GM11168 (cell line): Measurements from ENCODE around the gene MMAA.
"Not testable (repeated sequence)": the region's sequence is repeated elsewhere in the genome, so short reads cannot be mapped to it uniquely, and the experiment has no call there.

Experiments used
- in situ Hi-C: fragments of 300-500 bp; cut with MboI; formaldehyde crosslinking; loops from one replicate; pipeline ENCODE4 v1.12.0; 2022; ENCODE audit warnings: low sequenced_read_pairs; ENCODE audit not compliant: unreplicated experiment

Gene MMAA

DNA sequence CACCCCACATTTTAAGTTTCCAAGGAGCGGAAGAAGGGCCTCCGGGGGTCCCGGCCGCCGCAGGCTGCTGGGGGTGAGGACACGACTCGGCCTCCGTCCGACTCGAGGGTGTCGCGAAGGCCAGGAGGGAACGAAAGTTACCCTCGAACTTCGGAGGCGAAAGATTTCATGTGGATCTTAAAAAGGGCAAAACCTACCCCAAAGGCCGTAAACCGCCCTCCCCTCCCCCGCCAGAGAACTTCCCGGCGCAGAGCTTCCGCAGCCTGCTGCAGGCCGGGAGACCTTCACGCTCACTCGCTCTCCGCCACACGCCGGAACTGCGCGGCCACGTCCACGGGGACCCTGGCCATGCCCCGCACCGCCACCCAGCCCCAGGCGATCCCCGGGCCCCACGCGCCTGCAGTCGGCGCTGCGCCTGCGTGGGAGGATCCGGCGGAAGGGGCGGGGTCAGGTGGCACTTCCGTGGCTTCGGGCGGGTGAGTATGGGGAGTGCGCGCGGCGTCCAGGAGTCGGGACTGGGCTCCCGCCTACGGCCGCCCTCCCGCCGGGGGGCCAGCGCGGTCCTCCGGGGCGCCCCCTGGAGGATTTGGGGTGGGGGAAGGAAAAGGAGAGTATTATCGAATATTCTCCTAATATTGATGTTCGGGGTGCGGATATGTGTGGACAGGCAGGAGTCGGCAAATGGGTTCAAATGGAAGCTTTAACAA is at the start of gene MMAA:
MMAA (plus strand) TSS at position 454 of the 707 bp plus-strand sequence. CDS start 19,755 bp downstream, outside the sequence.
- in situ Hi-C loops = no loop called here

- in situ Hi-C loops = loop anchor here (25.0 kb wide), 1 partner anchor 337 kb away; no protein-coding TSS in a partner anchor
Measured at GRCh38 chr4:145574546-145574945, 44.6 kb upstream of the MMAA start.

DNA sequence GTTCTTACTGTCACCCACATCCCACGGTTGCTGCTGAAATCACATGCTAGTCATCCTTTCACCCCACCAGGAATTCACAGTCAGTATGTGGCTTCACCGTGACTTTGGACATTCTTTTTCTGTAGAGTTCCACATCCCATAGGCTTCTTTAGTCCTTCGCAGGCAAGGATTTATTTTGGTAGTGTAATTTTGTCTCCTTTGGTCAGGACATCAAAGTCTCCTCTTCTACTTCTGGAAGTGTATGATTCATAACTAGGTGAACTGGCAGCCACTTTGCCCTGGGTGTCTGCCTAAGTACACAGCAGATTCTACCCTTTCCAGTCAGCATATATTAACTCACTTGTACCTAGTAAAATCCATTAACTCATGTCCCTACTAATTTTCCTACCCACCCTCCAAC is 38.3 kb upstream of the MMAA start:
- in situ Hi-C loops = no loop called here

- in situ Hi-C loops = no loop called here
Measured at GRCh38 chr4:145583191-145584055, 35.8 kb upstream of the MMAA start.

- in situ Hi-C loops = no loop called here
Measured at GRCh38 chr4:145587088-145587754, 32.0 kb upstream of the MMAA start.

- in situ Hi-C loops = not testable (repeated sequence)
Measured at GRCh38 chr4:145589381-145589780, 29.8 kb upstream of the MMAA start.

DNA sequence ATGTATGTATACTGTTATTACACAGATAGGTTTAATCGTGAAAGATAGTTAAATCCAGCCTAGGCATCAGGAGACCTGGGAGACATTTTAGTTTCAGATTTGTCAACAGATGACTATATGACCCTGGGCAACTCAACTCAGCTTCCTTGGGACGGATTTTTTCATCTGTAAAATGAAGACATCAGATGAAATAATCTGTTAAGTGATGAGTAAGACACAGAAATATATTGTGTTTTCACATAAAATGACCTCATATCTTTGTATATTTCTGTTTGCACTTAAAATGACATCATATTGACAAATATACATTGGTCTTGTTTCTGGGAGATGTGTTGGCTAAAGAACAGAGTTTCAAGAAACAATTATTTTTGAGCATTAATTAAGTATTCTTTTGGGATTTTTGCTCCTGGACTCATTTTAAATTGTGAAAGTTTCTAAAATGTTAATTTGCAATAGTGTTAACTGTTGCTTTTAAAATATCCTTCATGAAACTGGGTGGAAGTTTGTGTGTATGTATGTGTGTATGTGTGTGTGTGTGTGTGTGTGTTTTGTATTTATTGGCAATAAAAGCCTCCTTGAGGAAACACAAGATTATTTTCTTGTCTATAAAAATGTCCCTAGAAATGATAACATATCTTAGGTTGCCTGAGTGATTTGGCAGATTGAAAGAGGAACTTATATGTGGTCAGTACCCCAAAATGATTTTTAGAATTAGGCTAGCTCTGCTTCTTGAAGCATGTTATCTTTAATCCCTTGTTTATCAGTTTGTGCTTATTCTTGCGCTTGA is 29.1 kb upstream of the MMAA start:
- in situ Hi-C loops = no loop called here

DNA sequence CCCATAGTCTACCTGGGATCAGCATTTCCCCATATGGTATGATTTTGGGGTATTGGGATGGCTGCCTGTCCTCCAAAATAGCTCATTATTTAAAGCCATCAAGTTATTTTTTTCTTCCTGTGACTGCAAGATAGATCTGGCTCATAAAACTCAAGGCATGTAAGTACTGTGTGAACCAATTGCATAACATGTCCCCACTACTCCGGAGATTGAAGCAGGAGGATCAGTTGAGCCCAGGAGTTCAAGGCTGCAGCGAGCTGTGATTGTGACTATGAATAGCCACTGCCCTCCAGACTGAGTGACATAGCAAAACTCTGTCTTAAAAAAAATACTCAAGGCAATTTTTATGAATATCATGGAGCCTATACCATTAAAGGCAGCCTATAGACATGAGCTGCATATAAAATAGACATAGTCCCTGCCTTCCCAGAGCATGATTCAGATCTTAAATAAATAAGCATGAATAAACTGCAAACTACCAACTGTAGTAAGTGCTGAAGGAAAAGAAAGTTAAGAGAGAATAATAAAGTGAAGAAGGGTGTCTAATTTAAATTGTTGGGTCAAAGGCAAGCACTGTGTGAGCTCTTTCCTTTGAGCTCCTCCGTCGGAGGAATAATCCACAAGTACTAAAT is 16.9 kb upstream of the MMAA start:
- in situ Hi-C loops = loop anchor here (5.0 kb wide), 1 partner anchor 360 kb away; no protein-coding TSS in a partner anchor

DNA sequence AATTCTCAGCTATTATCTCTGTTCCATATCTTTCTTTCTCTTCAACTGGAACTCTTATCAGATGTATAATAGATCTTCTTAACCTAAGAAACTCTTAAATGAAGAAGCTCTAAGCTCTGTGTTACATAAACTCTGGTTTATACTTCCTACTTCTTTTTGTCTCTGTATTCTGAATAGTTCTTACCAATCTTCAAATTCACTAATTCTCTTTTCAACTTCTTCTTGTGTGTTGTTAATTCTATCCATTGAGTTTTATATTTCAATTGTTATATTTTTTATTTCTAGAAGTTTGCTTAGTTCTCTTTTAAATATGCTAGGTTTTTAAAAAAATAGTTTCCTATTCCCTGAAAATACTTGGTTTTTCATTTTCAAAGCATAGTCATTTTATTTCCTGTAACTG is 13.2 kb upstream of the MMAA start:
- in situ Hi-C loops = no loop called here

DNA sequence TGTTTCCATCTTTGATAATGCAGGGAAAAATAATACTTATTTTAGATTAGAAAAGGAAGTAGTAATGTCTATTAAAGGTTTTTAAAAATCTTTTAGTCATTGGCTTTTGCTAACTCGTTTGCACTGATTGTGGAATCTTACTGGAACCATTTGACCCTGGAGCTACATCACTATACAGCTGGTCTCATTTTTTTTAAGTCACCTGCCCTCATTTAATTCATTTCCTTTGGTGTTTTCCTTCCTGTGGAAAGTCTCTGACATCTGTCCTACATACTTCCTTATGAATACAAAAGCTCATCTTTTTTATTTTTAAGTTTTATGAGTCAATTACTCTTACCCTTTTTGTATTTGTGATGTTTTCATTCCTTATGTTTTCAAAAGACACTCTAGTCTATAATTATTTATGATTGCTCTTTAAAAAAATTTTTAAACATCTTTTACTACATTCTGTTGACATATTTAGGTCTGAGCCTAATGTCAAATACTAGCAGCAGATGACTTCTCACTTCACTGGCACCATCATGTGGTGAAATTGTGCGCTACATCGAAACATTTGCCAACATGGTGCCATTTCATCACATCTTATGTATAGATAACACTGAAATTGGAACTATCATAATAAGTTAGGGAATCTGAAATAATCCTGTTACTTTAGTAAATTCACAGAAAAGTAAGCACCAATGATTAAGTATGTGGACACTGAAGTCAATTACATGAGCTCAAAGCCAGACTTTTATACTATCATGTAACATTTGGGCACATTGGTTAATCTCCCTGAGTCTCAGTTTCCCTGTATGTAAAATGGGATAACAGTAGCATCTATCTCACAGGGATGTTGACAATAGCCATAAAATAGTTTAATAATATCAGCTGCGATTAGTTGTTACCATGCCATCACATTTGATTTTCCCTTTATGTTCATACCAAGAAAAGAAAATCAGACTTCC is 9.4 kb upstream of the MMAA start:
- in situ Hi-C loops = no loop called here

- in situ Hi-C loops = no loop called here
Measured at GRCh38 chr4:145613566-145614232, 5.5 kb upstream of the MMAA start.

GRCh38 chr4:145614233-145614610 is 5.0 kb upstream of the MMAA start:
- in situ Hi-C loops = no loop called here

- in situ Hi-C loops = no loop called here
Measured at GRCh38 chr4:145618210-145618931, 814 bp upstream of the MMAA start.

- in situ Hi-C loops = no loop called here
Measured at GRCh38 chr4:145619639-145619996, 433 bp downstream of the MMAA start.

- in situ Hi-C loops = not testable (repeated sequence)
Measured at GRCh38 chr4:145622067-145622466, 2.9 kb downstream of the MMAA start.

DNA sequence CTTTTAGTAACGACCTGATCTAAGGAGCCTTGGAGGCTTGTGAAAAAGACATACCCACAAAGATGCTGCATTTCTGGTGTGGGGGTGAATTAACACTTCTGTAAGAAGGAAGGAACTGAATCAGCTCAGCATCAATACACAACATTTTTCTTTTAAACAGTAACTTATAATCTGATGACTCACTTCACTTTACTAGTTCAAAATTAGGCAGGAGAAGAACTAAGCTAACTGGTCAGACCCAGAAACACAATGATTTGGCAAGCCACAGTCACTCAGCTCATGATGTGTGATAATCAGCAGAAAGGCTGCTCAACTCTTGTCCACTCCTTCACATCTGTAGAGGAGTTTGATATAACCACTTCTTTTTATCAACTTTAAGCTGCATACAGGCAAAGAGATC is 4.6 kb downstream of the MMAA start:
- in situ Hi-C loops = no loop called here
